ENCODE results near the gene ADAM8. TPM values are rescaled to one million over a fixed set of nuclear protein-coding genes. Genes with fewer than 3 reads are reported as not detected.

ADAM8 gene
- total and polyA plus RNA-seq, 2 of the 8 experiments (the other 6 are each of a cell fraction or from before 2014, with no cell fraction given) = 4.6 TPM

DNA sequence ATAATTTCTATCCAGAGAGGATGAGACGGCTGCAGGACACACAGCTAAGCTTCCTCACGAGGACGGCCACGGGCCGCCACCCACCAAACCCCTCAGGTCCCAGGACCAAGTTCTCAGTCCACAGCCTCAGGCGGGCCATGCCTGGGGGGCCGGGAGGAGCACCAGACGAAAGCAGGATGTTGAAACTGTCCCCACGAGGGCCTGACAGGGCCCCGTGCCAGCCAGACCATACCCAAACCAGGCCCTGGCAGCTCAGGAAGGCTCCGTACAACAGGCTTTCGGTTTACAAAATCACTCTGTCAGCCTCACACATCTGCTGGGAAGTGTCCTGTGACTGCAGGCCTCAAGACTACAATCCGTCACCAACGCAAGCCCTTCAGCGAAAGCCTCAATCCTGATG lies 17.5 kb upstream of the ADAM8 start (continued):
- TF ChIP-seq EGR1 (IDR thresholded peaks at IDR 0.05; ENCODE audit: borderline replicate concordance, low read depth, low read length) = no peak
- no peak for TF ChIP-seq ZNF274 (IDR thresholded peaks at IDR 0.05; ENCODE audit: borderline replicate concordance, extremely low read depth, low read length)
- TF ChIP-seq TEAD4 (IDR thresholded peaks at IDR 0.05; ENCODE audit: low read depth, low read length) = no peak
